ENCODE results near the gene TMEM119. TPM values are rescaled to one million over a fixed set of nuclear protein-coding genes. Genes with fewer than 3 reads are reported as not detected.

The TMEM119 gene
- total and polyA plus RNA-seq, 12 donors, result 0.57 to 6.9 (median 2.0) TPM

DNA sequence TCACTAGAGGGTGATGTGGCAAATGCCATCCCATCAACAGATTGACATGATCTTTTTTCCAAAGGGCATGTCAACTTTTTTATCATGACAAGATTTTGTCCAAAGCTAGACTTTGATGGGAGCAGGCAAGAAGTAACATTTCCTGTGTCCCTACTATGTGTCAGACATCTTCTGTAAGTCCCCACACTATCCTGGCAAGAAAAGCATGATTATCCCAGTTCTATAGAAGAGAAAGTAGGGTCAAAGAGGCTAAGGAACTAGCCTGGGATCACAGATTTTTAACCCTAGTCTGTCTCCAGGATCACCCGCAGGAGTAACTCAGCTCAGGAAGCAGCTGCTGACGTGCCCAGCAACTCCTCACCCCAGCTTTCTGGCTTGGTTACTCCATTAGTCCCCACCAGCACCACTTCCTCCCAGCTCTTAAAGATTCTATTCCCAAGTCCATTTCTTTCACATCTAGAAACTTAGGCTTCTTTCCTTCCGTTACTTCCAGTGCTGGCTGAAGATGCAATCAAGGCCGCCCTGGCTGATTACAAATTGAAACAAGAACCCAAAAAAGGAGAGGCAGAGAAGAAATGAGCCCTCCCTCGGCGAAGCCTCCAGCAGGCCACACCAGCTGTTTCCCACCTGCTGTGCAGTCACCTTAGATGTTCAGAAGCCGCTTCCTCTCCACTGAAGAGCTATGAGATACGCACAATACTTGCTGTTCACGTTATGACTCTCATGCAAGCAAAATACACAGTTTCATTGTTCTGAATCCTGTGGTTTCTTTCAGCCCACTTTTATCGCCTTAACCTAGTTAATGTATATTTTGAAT lies 29.3 kb downstream of the TMEM119 start:
- intact Hi-C loops (cut with DNase I), result loop anchor here in 6 of 10 donors (5.0 to 10.0 kb wide), 7 partner anchors 49 to 526 kb away; partner anchors contain the start of genes SSH1 (in 2 of the 6), ALKBH2 (in 1 of the 6) and UNG (in 1 of the 6)
- ATAC-seq, result no peak
- no peak for DNase-seq
- 82 to 84% methylated on average over 10 of the region's 10 CpGs for WGBS, 2 donors
- H3K4me3 ChIP-seq, result no peak overlapping the region
- H3K27ac ChIP-seq, result peak overlapping the region in 5 of 10 donors; percentile 28 to 74 (median 40)
- TF ChIP-seq CTCF (IDR thresholded peaks at IDR 0.05), result no peak
- H3K4me1 ChIP-seq, result peaks cover 0 to 54% (median 30%) of the 10 kb centered on the region in 9 donors
- H3K9me3 ChIP-seq, result no peaks in the 10 kb centered on the region
- H3K36me3 ChIP-seq, result peaks cover 0 to 68% (median 58%) of the 10 kb centered on the region in 9 donors
- H3K27me3 ChIP-seq, result no peaks in the 10 kb centered on the region

- intact Hi-C loops (cut with DNase I), result loop anchor here in 6 of 10 donors (2.0 to 10.0 kb wide), 9 partner anchors 47 to 527 kb away; partner anchors contain the start of genes SSH1 (in 2 of the 6), ALKBH2 (in 1 of the 6) and UNG (in 1 of the 6)
- DNase-seq, result no peak
- Histone ChIP-seq H3K9me3 (no peaks in the 10 kb centered on the region), H3K4me1 (peaks cover 0 to 59% (median 35%) of the 10 kb centered on the region in 9 donors), H3K4me3 (no peak overlapping the region), H3K36me3 (peaks cover 0 to 68% (median 58%) of the 10 kb centered on the region in 9 donors), H3K27me3 (no peaks in the 10 kb centered on the region), H3K27ac (peak overlapping the region in 6 of 10 donors; percentile 28 to 97 (median 44))
- WGBS, 2 donors, result 68 to 69% methylated on average over 7 of the region's 7 CpGs
- TF ChIP-seq CTCF (IDR thresholded peaks at IDR 0.05), result no peak
- no peak for ATAC-seq
These were observed 30.2 kb downstream of the TMEM119 start for GRCh38 chr12:108567406-108568337.

GRCh38 chr12:108566452-108566851 lies 31.4 kb downstream of the TMEM119 start:
- ATAC-seq (no peak), DNase-seq (no peak)
- Histone ChIP-seq H3K4me3 (no peak overlapping the region), H3K9me3 (no peaks in the 10 kb centered on the region), H3K27me3 (no peaks in the 10 kb centered on the region), H3K36me3 (peaks cover 0 to 68% (median 58%) of the 10 kb centered on the region in 9 donors), H3K4me1 (peaks cover 0 to 64% (median 36%) of the 10 kb centered on the region in 9 donors), H3K27ac (peak overlapping the region in 9 of 10 donors; percentile 26 to 97 (median 53))
- WGBS, 2 donors, result 92 to 96% methylated on average over 4 of the region's 4 CpGs
- TF ChIP-seq CTCF (IDR thresholded peaks at IDR 0.05), result no peak
- intact Hi-C loops (cut with DNase I), result loop anchor here in 6 of 10 donors (2.0 to 10.0 kb wide), 9 partner anchors 48 to 528 kb away; partner anchors contain the start of genes SSH1 (in 2 of the 6), ALKBH2 (in 1 of the 6) and UNG (in 1 of the 6)
